BLaER1 treated with 17β-estradiol and CSF1 and Interleukin-3, amounts not matched to agents 10 nM and 100 nM (cell line): ENCODE data around the gene WRAP73.

ENCODE experiments used
- H3K27ac ChIP-seq, 11 experiments: shearing (Covaris generic); formaldehyde crosslinking; 2 replicates each; pipeline ENCODE4 v1.8.1; 2022
- H3K27me3 ChIP-seq, 11 experiments: shearing (Covaris generic); formaldehyde crosslinking; 2 replicates each; pipeline ENCODE4 v1.8.1; 2022
- H3K36me3 ChIP-seq, 11 experiments: shearing (Covaris generic); formaldehyde crosslinking; 2 replicates each; pipeline ENCODE4 v1.8.1; 2022
- H3K4me1 ChIP-seq, 10 experiments: shearing (Covaris generic); formaldehyde crosslinking; 2 replicates each; pipeline ENCODE4 v1.8.1; 2022
- H3K4me2 ChIP-seq, 11 experiments: shearing (Covaris generic); formaldehyde crosslinking; 2 replicates each; pipeline ENCODE4 v1.8.1; 2022
- H3K4me3 ChIP-seq, 10 experiments: shearing (Covaris generic); formaldehyde crosslinking; 2 replicates each; pipeline ENCODE4 v1.8.1; 2022
- H3K9ac ChIP-seq, 11 experiments: shearing (Covaris generic); formaldehyde crosslinking; 2 replicates each; pipeline ENCODE4 v1.8.1; 2022
- H3K9me3 ChIP-seq, 11 experiments: shearing (Covaris generic); formaldehyde crosslinking; replicated peaks in 1 of 11; 2 replicates each; pipeline ENCODE4 v1.8.1; 2022
- H4K20me1 ChIP-seq, 11 experiments: shearing (Covaris generic); formaldehyde crosslinking; 2 replicates each; pipeline ENCODE4 v1.8.1; 2022
- Cebpa-rat ChIP-seq, 11 experiments: shearing (Covaris generic); IDR thresholded peaks; 2 replicates each; pipeline ENCODE4 v1.8.1; 2022

WRAP73 gene

DNA sequence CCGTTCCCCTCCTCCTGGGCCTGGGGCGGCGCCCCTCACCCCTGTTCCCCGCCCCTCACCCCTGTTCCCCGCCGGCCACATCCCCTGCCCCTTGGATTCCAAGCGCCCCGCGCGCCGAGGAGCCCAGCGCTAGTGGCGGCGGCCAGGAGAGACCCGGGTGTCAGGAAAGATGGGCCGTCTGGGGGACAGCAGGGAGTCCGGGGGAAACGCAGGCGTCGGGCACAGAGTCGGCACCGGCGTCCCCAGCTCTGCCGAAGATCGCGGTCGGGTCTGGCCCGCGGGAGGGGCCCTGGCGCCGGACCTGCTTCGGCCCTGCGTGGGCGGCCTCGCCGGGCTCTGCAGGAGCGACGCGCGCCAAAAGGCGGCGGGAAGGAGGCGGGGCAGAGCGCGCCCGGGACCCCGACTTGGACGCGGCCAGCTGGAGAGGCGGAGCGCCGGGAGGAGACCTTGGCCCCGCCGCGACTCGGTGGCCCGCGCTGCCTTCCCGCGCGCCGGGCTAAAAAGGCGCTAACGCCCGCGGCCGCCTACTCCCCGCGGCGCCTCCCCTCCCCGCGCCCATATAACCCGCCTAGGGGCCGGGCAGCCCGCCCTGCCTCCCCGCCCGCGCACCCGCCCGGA is 2.1 kb upstream of the WRAP73 start, which contains the start of gene TP73:
Gene TP73 (plus strand): TSS at position 587 of the 618 bp plus-strand sequence. CDS start 29,850 bp downstream, outside the sequence.
- Histone ChIP-seq H3K4me2 (peak within 1 kb of the TSS in 2 of 11 experiments; percentile 5 to 28; a peak in 2 of 22 replicates), H3K27me3 (peaks cover 51 to 68% (median 55%) of the 10 kb centered on the region in 11 experiments), H3K9me3 (peaks cover 0 to 13% (median 10%) of the 10 kb centered on the region in 11 experiments; a peak in 12 of 22 replicates), H3K27ac (no peak within 1 kb of the TSS), H3K9ac (no peak within 1 kb of the TSS), H3K4me3 (peak within 1 kb of the TSS in 1 of 10 experiments; percentile 7; a peak in 2 of 20 replicates), H3K36me3 (peaks cover 4 to 14% (median 7%) of the 10 kb centered on the region in 11 experiments; a peak in 21 of 22 replicates), H4K20me1 (peaks cover 0 to 6% (median 0%) of the 10 kb centered on the region in 11 experiments; a peak in 2 of 22 replicates), H3K4me1 (peaks cover 21 to 32% (median 24%) of the 10 kb centered on the region in 10 experiments)
- no peak for TF ChIP-seq Cebpa-rat (IDR thresholded peaks at IDR 0.05)

DNA sequence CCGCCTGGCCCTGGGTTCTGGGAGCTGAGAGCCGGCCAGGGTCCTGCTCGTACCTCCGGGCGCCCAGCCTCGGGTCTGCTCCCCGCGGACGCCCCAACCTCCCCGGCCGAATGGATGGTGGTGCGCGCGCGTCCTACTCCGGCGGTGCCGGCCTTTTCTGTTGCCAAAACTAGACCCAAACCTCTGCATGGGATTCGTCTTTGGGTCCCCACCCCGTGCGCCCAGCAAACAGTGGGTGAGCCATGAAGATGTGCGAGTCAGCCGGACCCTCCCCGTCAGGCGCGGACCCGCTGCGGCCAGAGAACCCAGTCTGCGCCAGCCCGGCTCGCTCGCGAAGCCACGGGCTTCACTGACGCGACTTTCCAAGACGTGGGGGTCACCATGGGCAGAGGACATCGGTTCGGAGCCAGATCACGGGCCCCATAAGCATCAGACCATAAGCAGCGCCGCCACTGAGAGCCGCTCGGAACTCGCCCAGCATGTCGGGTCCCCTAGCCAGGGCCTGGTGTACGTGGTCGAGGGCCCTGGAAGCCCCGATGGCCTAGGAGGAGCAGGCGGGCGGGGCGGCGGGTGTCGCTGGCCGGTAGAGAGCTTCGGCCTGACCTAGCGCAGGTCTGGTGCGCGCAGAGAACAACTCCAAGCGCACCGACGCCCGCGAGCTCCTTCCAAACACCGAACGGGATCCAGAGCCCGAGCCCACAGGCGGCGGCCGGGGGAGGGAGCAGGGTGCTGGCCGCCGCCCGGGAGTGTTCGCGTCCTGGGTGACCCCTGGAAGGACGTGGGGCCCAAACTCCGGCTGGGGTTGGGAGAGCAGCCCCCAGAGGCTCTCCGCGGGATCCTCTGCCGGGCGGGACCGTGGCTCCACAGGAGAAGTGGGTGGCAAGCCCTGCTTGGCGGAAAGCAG is 1.4 kb upstream of the WRAP73 start:
- Histone ChIP-seq H3K9me3 (peaks cover 0 to 13% (median 10%) of the 10 kb centered on the region in 11 experiments; a peak in 12 of 22 replicates), H3K4me1 (peaks cover 23 to 38% (median 27%) of the 10 kb centered on the region in 10 experiments), H3K27ac (no peak overlapping the region)

DNA sequence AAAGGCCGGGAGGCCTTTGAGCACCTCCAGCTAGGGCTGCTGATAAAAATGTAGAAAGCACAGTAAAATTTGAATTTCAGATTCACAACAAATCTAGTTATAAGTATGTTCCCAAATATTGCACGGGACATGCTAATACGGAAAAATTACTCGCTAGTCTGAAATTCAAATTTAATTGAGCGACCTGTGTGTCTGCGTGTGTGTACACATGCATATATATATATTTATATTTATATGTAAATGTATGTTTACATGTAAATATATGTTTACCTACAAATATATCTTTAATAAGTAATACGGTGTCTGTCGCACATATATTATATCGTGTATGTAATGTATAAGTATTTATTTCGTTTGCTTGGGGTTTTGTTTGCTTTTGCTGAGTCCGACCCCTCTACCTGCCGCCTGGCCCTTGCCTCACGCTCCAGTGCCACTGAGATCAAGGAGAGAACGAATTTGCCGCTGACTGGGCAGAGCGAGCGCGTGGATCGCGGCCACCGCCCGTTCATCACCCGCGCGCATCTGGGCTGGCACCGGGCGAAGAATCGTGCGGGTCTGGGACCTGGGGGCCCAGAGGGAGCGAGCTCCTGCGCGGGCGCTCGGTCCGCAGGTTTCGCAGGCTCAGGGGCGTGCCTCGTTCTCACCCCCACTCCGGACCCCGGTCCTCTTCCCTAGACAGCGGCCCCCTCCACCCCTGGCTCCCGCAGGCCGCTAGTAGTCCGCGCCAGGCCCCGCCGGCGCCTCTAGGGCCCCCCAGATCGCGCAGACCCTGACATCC is 534 bp upstream of the WRAP73 start:
- TF ChIP-seq Cebpa-rat (IDR thresholded peaks at IDR 0.05) = no peak
- H3K27me3 ChIP-seq = peaks cover 51 to 55% (median 54%) of the 10 kb centered on the region in 11 experiments
- no peak overlapping the region; a peak in 1 of 22 replicates for H3K9ac ChIP-seq
- peaks cover 20 to 30% (median 22%) of the 10 kb centered on the region in 11 experiments for H3K36me3 ChIP-seq
- peaks cover 0 to 13% (median 10%) of the 10 kb centered on the region in 11 experiments; a peak in 12 of 22 replicates for H3K9me3 ChIP-seq
- peak overlapping the region in 9 of 10 experiments; percentile 88 to 100 (median 98); a peak in 14 of 20 replicates for H3K4me3 ChIP-seq
- no peak overlapping the region for H3K27ac ChIP-seq
- peaks cover 0 to 6% (median 0%) of the 10 kb centered on the region in 11 experiments; a peak in 2 of 22 replicates for H4K20me1 ChIP-seq
- peaks cover 23 to 43% (median 28%) of the 10 kb centered on the region in 10 experiments for H3K4me1 ChIP-seq
- H3K4me2 ChIP-seq = peak overlapping the region; percentile 30 to 99 (median 99); a peak in 17 of 22 replicates

More for the DNA sequence above, 1.4 kb upstream of the WRAP73 start:
- no peak for TF ChIP-seq Cebpa-rat (IDR thresholded peaks at IDR 0.05)
- peaks cover 0 to 6% (median 0%) of the 10 kb centered on the region in 11 experiments; a peak in 2 of 22 replicates for H4K20me1 ChIP-seq
- H3K9ac ChIP-seq = no peak overlapping the region
- H3K4me2 ChIP-seq = no peak overlapping the region
- no peak overlapping the region for H3K4me3 ChIP-seq
- H3K27me3 ChIP-seq = peaks cover 51 to 61% (median 55%) of the 10 kb centered on the region in 11 experiments
- H3K36me3 ChIP-seq = peaks cover 12 to 22% (median 14%) of the 10 kb centered on the region in 11 experiments

DNA sequence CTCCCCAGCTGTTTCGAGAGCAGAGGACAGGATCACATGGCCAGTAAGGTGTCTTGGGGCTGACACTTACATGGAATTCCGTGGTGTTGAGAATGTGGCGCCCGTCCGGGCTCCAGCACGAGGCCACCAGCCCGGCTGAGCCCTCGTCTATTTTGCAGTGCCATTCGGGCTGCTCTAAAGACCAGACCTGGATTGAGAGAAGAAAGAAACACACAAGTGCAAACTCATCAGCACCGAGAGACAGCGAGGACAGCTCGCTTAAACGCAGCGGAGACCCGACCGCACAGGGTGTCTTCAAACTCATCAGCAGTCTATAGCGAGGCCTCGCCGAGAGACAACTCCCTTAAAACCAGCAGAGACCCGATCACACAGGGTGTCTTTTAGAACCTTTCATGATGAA is 3.3 kb downstream of the WRAP73 start:
- TF ChIP-seq Cebpa-rat (IDR thresholded peaks at IDR 0.05) = no peak
- H3K27me3 ChIP-seq = peaks cover 15 to 16% (median 16%) of the 10 kb centered on the region in 11 experiments
- no peak overlapping the region; a peak in 1 of 22 replicates for H3K27ac ChIP-seq

DNA sequence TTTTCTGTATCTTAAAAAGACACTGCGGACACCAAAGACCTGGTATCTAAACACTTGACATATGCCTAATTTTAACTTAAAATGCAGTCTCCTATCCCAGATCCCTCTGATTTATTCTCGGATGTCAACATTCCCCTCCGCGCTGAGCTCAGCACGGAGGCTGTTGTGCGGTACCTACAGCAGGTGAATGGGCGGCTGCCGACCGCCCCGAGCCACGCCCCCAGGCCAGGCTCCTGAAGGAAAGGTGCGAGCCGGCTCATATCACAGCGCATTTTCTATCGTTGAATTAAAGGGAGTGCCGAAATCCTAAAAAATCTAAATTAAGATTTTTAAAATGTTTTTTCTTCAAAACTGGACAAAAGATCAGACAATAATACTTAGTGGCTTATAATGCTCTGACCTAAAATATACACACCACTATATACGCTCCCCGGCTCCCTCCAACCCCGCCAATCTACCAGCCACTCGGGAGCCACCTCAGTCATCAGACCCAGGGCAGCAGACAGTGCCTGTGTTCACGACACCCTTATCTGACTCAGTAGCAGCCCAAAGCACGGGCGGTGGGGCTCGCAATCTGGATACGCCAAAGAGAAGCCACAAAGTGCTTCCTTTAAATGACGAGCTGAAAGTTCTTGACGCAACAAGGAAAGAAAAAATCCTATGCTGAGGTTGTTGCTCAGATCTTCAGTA is 4.1 kb downstream of the WRAP73 start:
- peaks cover 0 to 19% (median 0%) of the 10 kb centered on the region in 11 experiments; a peak in 7 of 22 replicates for H4K20me1 ChIP-seq
- H3K4me2 ChIP-seq = no peak overlapping the region; a peak in 2 of 22 replicates
- H3K9ac ChIP-seq = no peak overlapping the region
- H3K27me3 ChIP-seq = peaks cover 7 to 8% (median 8%) of the 10 kb centered on the region in 11 experiments
- H3K27ac ChIP-seq = no peak overlapping the region
- peaks cover 44 to 69% (median 60%) of the 10 kb centered on the region in 11 experiments for H3K36me3 ChIP-seq
- no peak for TF ChIP-seq Cebpa-rat (IDR thresholded peaks at IDR 0.05)
- peaks cover 0 to 5% (median 4%) of the 10 kb centered on the region in 11 experiments; a peak in 12 of 22 replicates for H3K9me3 ChIP-seq
- peaks cover 23 to 38% (median 28%) of the 10 kb centered on the region in 10 experiments for H3K4me1 ChIP-seq
- no peak overlapping the region for H3K4me3 ChIP-seq

More for the DNA sequence above, 3.3 kb downstream of the WRAP73 start:
- H3K4me3 ChIP-seq = no peak overlapping the region
- peak overlapping the region in 4 of 11 experiments; percentile 1 to 15 (median 2); a peak in 1 of 22 replicates for H3K9ac ChIP-seq
- H3K4me2 ChIP-seq = peak overlapping the region in 1 of 11 experiments; percentile 19; a peak in 1 of 22 replicates
- H3K4me1 ChIP-seq = peaks cover 23 to 38% (median 28%) of the 10 kb centered on the region in 10 experiments
- H4K20me1 ChIP-seq = peaks cover 0 to 12% (median 0%) of the 10 kb centered on the region in 11 experiments; a peak in 4 of 22 replicates
- peaks cover 0 to 13% (median 10%) of the 10 kb centered on the region in 11 experiments; a peak in 12 of 22 replicates for H3K9me3 ChIP-seq
- H3K36me3 ChIP-seq = peaks cover 37 to 61% (median 52%) of the 10 kb centered on the region in 11 experiments

DNA sequence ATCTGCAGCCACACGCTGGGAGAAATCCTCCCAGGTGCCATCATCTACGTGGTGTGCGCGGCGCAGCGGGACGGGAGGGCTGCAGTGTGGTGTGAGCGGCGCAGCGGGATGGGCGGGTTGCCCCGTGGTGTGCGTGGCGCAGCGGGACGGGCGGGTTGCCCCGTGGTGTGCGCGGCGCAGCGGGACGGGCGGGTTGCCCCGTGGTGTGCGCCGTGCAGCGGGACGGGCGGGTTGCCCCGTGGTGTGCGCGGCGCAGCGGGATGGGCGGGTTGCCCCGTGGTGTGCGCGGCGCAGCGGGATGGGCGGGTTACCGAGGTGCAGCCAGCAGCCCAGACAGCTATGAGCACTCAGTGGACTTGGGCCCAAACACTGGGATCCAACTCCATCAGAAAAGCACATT is 4.7 kb downstream of the WRAP73 start:
- H3K4me2 ChIP-seq = no peak overlapping the region
- H3K4me1 ChIP-seq = peaks cover 21 to 36% (median 25%) of the 10 kb centered on the region in 10 experiments
- H3K27ac ChIP-seq = no peak overlapping the region
- H3K27me3 ChIP-seq = peaks cover 1 to 3% (median 2%) of the 10 kb centered on the region in 11 experiments; a peak in 21 of 22 replicates
- H3K9me3 ChIP-seq = no peaks in the 10 kb centered on the region
- TF ChIP-seq Cebpa-rat (IDR thresholded peaks at IDR 0.05) = no peak
- H3K9ac ChIP-seq = no peak overlapping the region
- no peak overlapping the region for H3K4me3 ChIP-seq
- H3K36me3 ChIP-seq = peaks cover 47 to 74% (median 65%) of the 10 kb centered on the region in 11 experiments
- H4K20me1 ChIP-seq = peaks cover 0 to 24% (median 5%) of the 10 kb centered on the region in 11 experiments; a peak in 9 of 22 replicates

DNA sequence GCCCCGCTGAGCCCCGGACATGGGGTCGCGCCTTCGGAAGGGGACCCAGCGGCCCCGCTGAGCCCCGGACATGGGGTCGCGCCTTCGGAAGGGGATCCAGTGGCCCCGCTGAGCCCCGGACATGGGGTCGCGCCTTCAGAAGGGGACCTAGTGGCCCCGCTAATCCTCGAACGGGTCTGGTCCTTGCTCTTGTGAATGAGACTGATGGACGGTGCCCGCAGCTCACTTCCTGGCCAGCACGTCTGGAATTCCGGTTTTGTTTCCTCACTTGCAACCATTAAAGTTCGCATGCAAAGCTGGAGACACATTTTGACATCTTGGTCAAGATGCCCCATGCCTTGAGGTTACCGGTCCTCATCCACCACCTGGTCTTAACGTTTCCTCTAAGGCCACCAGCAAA is 5.6 kb downstream of the WRAP73 start:
- H3K4me2 ChIP-seq = no peak overlapping the region
- no peak for TF ChIP-seq Cebpa-rat (IDR thresholded peaks at IDR 0.05)
- no peaks in the 10 kb centered on the region for H3K9me3 ChIP-seq
- H3K27ac ChIP-seq = no peak overlapping the region
- peaks cover 0 to 31% (median 8%) of the 10 kb centered on the region in 11 experiments; a peak in 9 of 22 replicates for H4K20me1 ChIP-seq
- H3K4me1 ChIP-seq = peaks cover 19 to 43% (median 29%) of the 10 kb centered on the region in 10 experiments
- no peaks in the 10 kb centered on the region for H3K27me3 ChIP-seq
- peaks cover 48 to 84% (median 74%) of the 10 kb centered on the region in 11 experiments for H3K36me3 ChIP-seq
- no peak overlapping the region for H3K9ac ChIP-seq
- H3K4me3 ChIP-seq = no peak overlapping the region
